Mesenchymal stem cell (in vitro differentiated cells and primary cell): ENCODE data around the gene PCDHB10. TPM values are rescaled to one million over a fixed set of nuclear protein-coding genes. Genes with fewer than 3 reads are reported as not detected.
A peak's percentile ranks its signal among the peaks of the same experiment; 100 is the strongest.

Experiments used
- DNase-seq: peaks from one replicate; pipeline ENCODE4 v3.0.0-alpha.2; 2013
- H2AFZ ChIP-seq: one replicate; pipeline ENCODE4 v1.6.1; 2013; ENCODE audit warnings: low read depth, mild to moderate bottlenecking, control low read depth, inconsistent platforms, low read length, moderate library complexity
- H2AK5ac ChIP-seq: 2 replicates; pipeline ENCODE4 v1.6.1; 2013; ENCODE audit warnings: low read length, moderate library complexity, mild to moderate bottlenecking, inconsistent platforms; ENCODE audit not compliant: severe bottlenecking
- H2BK120ac ChIP-seq: one replicate; pipeline ENCODE4 v1.6.1; 2013; ENCODE audit warnings: low read depth, mild to moderate bottlenecking, inconsistent platforms, low read length, moderate library complexity
- H2BK12ac ChIP-seq, 2 experiments: one replicate each; pipeline ENCODE4 v1.6.1; 2013; ENCODE audit warnings: inconsistent platforms in 2 of 2, low read length in 2 of 2, mild to moderate bottlenecking in 2 of 2, moderate library complexity in 2 of 2, control low read depth in 1 of 2
- H2BK15ac ChIP-seq: one replicate; pipeline ENCODE4 v1.6.1; 2013; ENCODE audit warnings: mild to moderate bottlenecking, low read depth, inconsistent platforms; ENCODE audit not compliant: poor library complexity, severe bottlenecking
- H2BK5ac ChIP-seq: 2 replicates; pipeline ENCODE4 v1.6.1; 2013; ENCODE audit warnings: low read depth, mild to moderate bottlenecking, low read length, control low read depth, inconsistent platforms; ENCODE audit not compliant: poor library complexity, severe bottlenecking
- H3K14ac ChIP-seq, 2 experiments: one replicate each; pipeline ENCODE4 v1.6.1; 2013; ENCODE audit warnings: inconsistent platforms in 2 of 2, low read length in 2 of 2, control low read depth in 1 of 2, mild to moderate bottlenecking in 1 of 2, moderate library complexity in 1 of 2
- H3K18ac ChIP-seq, 2 experiments: one replicate each; pipeline ENCODE4 v1.6.1; 2013; ENCODE audit warnings: inconsistent platforms in 2 of 2, low read length in 2 of 2, control low read depth in 1 of 2, low read depth in 1 of 2, mild to moderate bottlenecking in 1 of 2
- H3K23ac ChIP-seq, 2 experiments: one replicate each; pipeline ENCODE4 v1.6.1; 2013; ENCODE audit warnings: inconsistent platforms in 2 of 2, low read length in 2 of 2, mild to moderate bottlenecking in 2 of 2, moderate library complexity in 2 of 2, control low read depth in 1 of 2
- H3K27ac ChIP-seq: 2 replicates; pipeline ENCODE4 v1.5.1; 2013; ENCODE audit warnings: mild to moderate bottlenecking, moderate library complexity, low read length, control low read depth, inconsistent platforms; ENCODE audit not compliant: poor library complexity, severe bottlenecking
- H3K27me3 ChIP-seq, 2 experiments: 2 replicates each; pipeline versions ENCODE4 v1.6.1 to v1.7.0; 2013; ENCODE audit warnings: low read length in 2 of 2, mild to moderate bottlenecking in 2 of 2, moderate library complexity in 2 of 2, control low read depth in 1 of 2, inconsistent platforms in 1 of 2; ENCODE audit not compliant: control insufficient read depth in 1 of 2, insufficient read depth in 1 of 2
- H3K36me3 ChIP-seq, 2 experiments: 2 replicates each; pipeline versions ENCODE4 v1.6.1 to v1.7.0; 2013; ENCODE audit warnings: low read length in 2 of 2, control low read depth in 1 of 2, inconsistent platforms in 1 of 2, low read depth in 1 of 2, mild to moderate bottlenecking in 1 of 2; ENCODE audit not compliant: insufficient read depth in 2 of 2, control insufficient read depth in 1 of 2
- H3K4ac ChIP-seq, 2 experiments: one replicate each; pipeline ENCODE4 v1.6.1; 2013; ENCODE audit warnings: inconsistent platforms in 2 of 2, low read length in 2 of 2, mild to moderate bottlenecking in 2 of 2, moderate library complexity in 2 of 2, control low read depth in 1 of 2, low read depth in 1 of 2
- H3K4me1 ChIP-seq: 2 replicates; pipeline ENCODE4 v1.6.1; 2013; ENCODE audit warnings: low read depth, low read length, control low read depth; ENCODE audit not compliant: control insufficient read depth, insufficient read depth
- H3K4me2 ChIP-seq: 2 replicates; pipeline ENCODE4 v1.6.1; 2013; ENCODE audit warnings: low read length, mild to moderate bottlenecking, inconsistent platforms; ENCODE audit not compliant: poor library complexity, severe bottlenecking
- H3K4me3 ChIP-seq, 2 experiments: 2 replicates each; pipeline versions ENCODE4 v1.5.1 to v1.7.0; 2013; ENCODE audit warnings: low read length in 2 of 2, mild to moderate bottlenecking in 2 of 2, control low read depth in 1 of 2, low read depth in 1 of 2; ENCODE audit not compliant: insufficient read depth in 1 of 2
- H3K79me1 ChIP-seq: replicated peaks from 2 replicates; pipeline ENCODE4 v1.6.1; 2013; ENCODE audit warnings: mild to moderate bottlenecking, control low read depth, low read length, inconsistent platforms; ENCODE audit not compliant: poor library complexity, severe bottlenecking
- H3K9ac ChIP-seq: 2 replicates; pipeline ENCODE4 v1.7.0; 2013; ENCODE audit warnings: mild to moderate bottlenecking, low read length, moderate library complexity
- H3K9me3 ChIP-seq: 2 replicates; pipeline ENCODE4 v1.7.0; 2013; ENCODE audit warnings: mild to moderate bottlenecking, low read length; ENCODE audit not compliant: control insufficient read depth
- H4K8ac ChIP-seq: one replicate; pipeline ENCODE4 v1.6.1; 2013; ENCODE audit warnings: inconsistent platforms, mild to moderate bottlenecking, low read length, moderate library complexity
- H4K91ac ChIP-seq: one replicate; pipeline ENCODE4 v1.6.1; 2013; ENCODE audit warnings: mild to moderate bottlenecking, low read length, inconsistent platforms
- WGBS: methylation state at CpG from one replicate; pipeline ENCODE4 v1.1.7; 2013; ENCODE audit warnings: mixed read lengths; 5-methylcytosine and 5-hydroxymethylcytosine counted together
- polyA plus RNA-seq, 2 experiments: library from polyadenylated mRNA; stranded (reverse); fragments of 200-250 nt; gene quantifications; one replicate each; pipeline ENCODE4 v1.2.3, GENCODE V29; 2013

Gene PCDHB10
- polyA plus RNA-seq (2013, experiment 1 of 2) = 4.6 TPM
- 4.8 TPM for polyA plus RNA-seq (2013, experiment 2 of 2)

DNA sequence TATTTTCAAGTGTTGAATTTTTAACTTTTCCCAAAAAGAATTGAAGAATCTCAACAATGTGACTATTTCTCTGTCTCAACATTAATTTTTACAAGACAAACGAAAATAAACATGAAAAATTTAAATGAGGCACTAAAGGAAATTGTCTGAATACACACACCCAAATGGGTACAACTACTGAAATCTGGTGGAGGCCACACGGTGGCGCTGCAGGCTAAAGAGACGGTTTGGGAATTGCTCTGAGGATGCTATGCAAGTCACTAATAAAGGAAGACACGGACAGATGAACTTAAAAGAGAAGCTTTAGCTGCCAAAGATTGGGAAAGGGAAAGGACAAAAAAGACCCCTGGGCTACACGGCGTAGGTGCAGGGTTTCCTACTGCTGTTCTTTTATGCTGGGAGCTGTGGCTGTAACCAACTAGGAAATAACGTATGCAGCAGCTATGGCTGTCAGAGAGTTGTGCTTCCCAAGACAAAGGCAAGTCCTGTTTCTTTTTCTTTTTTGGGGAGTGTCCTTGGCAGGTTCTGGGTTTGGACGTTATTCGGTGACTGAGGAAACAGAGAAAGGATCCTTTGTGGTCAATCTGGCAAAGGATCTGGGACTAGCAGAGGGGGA lies at the start of gene PCDHB10:
PCDHB10 (plus strand) TSS at position 244 of the 616 bp plus-strand sequence; CDS start at position 444, 200 bp downstream.
- H4K8ac ChIP-seq = no peak within 1 kb of the TSS
- H3K4ac ChIP-seq = no peak within 1 kb of the TSS
- H2BK120ac ChIP-seq = no peak within 1 kb of the TSS
- DNase-seq = peak; percentile 44
- 23% methylated on average over 7 of the region's 10 CpGs for WGBS
- no peak within 1 kb of the TSS for H3K4me2 ChIP-seq
- H3K27me3 ChIP-seq = no peaks in the 10 kb centered on the region
- no peak within 1 kb of the TSS for H3K23ac ChIP-seq
- no peak within 1 kb of the TSS for H3K14ac ChIP-seq
- no peak within 1 kb of the TSS for H2BK12ac ChIP-seq
- H3K9me3 ChIP-seq = peaks cover 56% of the 10 kb centered on the region
- no peaks in the 10 kb centered on the region for H3K36me3 ChIP-seq
- H2AK5ac ChIP-seq = no peak within 1 kb of the TSS
- no peak within 1 kb of the TSS for H4K91ac ChIP-seq
- H2BK15ac ChIP-seq = no peak within 1 kb of the TSS
- H2AFZ ChIP-seq = peak within 1 kb of the TSS; percentile 11
- H3K27ac ChIP-seq = no peak within 1 kb of the TSS
- H3K79me1 ChIP-seq = no peaks in the 10 kb centered on the region
- H3K9ac ChIP-seq = no peak within 1 kb of the TSS
- H3K4me3 ChIP-seq = no peak within 1 kb of the TSS
- H2BK5ac ChIP-seq = no peak within 1 kb of the TSS
- H3K4me1 ChIP-seq = no peaks in the 10 kb centered on the region
- no peak within 1 kb of the TSS for H3K18ac ChIP-seq

DNA sequence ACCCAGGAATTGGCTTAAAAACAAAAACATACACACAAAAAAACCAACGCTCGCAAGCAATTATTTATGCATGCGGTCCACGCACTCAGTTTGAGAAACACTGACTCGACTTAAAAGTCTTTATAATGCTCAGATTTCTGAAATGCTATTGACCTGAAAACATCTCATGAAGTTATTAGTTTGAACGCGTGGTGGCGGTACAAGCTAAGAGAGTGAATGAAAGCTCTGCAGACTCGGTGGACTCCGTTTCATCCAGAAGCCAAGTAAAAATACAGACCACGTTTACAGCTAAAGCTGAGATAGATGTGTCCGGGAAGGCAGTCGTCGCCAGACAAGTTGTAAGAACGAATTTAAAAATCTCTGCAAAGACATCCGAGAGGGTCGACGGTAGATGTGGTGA lies 42.3 kb upstream of the PCDHB10 start, which contains the start of gene PCDHB6:
PCDHB6 (plus strand) TSS at position 246 of the 400 bp plus-strand sequence. CDS start 201 bp downstream, outside the sequence.
- Histone ChIP-seq H3K14ac (no peak within 1 kb of the TSS), H3K18ac (no peak within 1 kb of the TSS), H4K8ac (no peak within 1 kb of the TSS), H3K27me3 (no peaks in the 10 kb centered on the region), H3K4ac (no peak within 1 kb of the TSS), H3K79me1 (no peaks in the 10 kb centered on the region), H3K9me3 (peaks cover 61% of the 10 kb centered on the region), H2AFZ (no peak within 1 kb of the TSS), H4K91ac (no peak within 1 kb of the TSS), H3K9ac (no peak within 1 kb of the TSS), H3K36me3 (no peaks in the 10 kb centered on the region), H3K23ac (no peak within 1 kb of the TSS), H2BK5ac (no peak within 1 kb of the TSS), H3K27ac (no peak within 1 kb of the TSS), H2BK15ac (no peak within 1 kb of the TSS), H2BK12ac (no peak within 1 kb of the TSS), H3K4me2 (no peak within 1 kb of the TSS), H3K4me3 (peak within 1 kb of the TSS in 1 of 2 experiments; percentile 6), H2AK5ac (no peak within 1 kb of the TSS), H2BK120ac (no peak within 1 kb of the TSS), H3K4me1 (no peaks in the 10 kb centered on the region)
- DNase-seq = no peak
- 88% methylated on average over 18 of the region's 18 CpGs for WGBS

DNA sequence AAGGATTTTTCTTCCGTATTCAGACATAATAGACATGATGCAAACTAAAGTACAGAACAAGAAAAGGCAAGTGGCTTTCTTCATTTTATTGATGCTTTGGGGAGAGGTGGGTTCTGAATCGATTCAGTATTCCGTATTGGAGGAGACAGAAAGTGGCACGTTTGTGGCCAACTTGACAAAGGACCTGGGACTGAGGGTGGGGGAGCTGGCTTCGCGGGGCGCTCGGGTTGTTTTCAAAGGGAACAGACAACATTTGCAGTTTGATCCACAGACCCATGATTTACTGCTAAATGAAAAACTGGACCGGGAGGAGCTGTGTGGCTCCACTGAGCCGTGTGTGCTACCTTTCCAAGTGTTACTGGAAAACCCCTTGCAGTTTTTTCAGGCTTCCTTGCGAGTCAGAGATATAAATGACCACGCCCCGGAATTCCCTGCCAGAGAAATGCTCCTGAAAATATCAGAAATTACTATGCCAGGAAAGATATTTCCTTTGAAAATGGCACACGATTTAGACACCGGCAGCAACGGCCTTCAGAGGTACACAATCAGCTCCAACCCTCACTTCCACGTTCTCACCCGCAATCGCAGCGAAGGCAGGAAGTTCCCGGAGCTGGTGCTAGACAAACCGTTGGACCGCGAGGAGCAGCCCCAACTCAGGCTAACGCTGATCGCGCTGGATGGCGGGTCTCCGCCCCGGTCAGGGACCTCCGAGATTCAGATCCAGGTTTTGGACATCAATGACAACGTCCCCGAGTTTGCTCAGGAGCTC lies 41.7 kb upstream of the PCDHB10 start:
- Histone ChIP-seq H3K9me3 (peaks cover 59% of the 10 kb centered on the region), H3K36me3 (no peaks in the 10 kb centered on the region), H3K14ac (no peak overlapping the region), H4K8ac (no peak overlapping the region), H4K91ac (no peak overlapping the region), H2BK5ac (no peak overlapping the region), H2BK120ac (no peak overlapping the region), H3K4me1 (no peaks in the 10 kb centered on the region), H2AK5ac (no peak overlapping the region), H3K27me3 (no peaks in the 10 kb centered on the region), H3K23ac (no peak overlapping the region), H3K9ac (no peak overlapping the region), H3K18ac (no peak overlapping the region), H3K4me2 (no peak overlapping the region), H3K27ac (no peak overlapping the region), H2BK12ac (no peak overlapping the region), H3K4me3 (peak overlapping the region in 1 of 2 experiments; percentile 6), H2AFZ (no peak overlapping the region), H3K79me1 (no peaks in the 10 kb centered on the region), H3K4ac (no peak overlapping the region), H2BK15ac (no peak overlapping the region)
- WGBS = 94% methylated on average over 32 of the region's 33 CpGs
- DNase-seq = no peak

DNA sequence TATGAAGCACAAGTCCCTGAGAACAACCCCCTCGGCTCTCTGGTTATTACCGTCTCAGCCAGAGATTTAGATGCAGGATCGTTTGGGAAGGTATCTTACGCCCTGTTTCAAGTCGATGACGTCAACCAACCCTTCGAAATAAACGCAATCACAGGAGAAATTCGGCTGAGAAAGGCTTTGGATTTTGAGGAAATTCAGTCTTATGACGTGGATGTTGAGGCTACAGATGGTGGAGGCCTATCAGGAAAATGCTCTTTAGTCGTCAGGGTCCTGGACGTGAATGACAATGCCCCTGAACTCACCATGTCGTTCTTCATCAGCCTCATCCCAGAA lies 41.2 kb upstream of the PCDHB10 start:
- no peaks in the 10 kb centered on the region for H3K4me1 ChIP-seq
- H3K27ac ChIP-seq = no peak overlapping the region
- H3K4ac ChIP-seq = no peak overlapping the region
- no peaks in the 10 kb centered on the region for H3K79me1 ChIP-seq
- no peak overlapping the region for H2BK120ac ChIP-seq
- no peak overlapping the region for H3K23ac ChIP-seq
- no peak overlapping the region for H3K4me2 ChIP-seq
- H3K36me3 ChIP-seq = no peaks in the 10 kb centered on the region
- no peak overlapping the region for H3K9ac ChIP-seq
- no peak overlapping the region for H2BK5ac ChIP-seq
- H3K4me3 ChIP-seq = no peak overlapping the region
- H2AFZ ChIP-seq = no peak overlapping the region
- H4K8ac ChIP-seq = no peak overlapping the region
- no peak for DNase-seq
- H2BK15ac ChIP-seq = no peak overlapping the region
- peaks cover 65% of the 10 kb centered on the region for H3K9me3 ChIP-seq
- H3K18ac ChIP-seq = no peak overlapping the region
- no peak overlapping the region for H4K91ac ChIP-seq
- no peak overlapping the region for H3K14ac ChIP-seq
- H3K27me3 ChIP-seq = no peaks in the 10 kb centered on the region
- no peak overlapping the region for H2BK12ac ChIP-seq
- WGBS = 89% methylated on average over 13 of the region's 13 CpGs
- no peak overlapping the region for H2AK5ac ChIP-seq
